Smooth muscle cell (in vitro differentiated cells): ENCODE data around the gene TNFRSF6B. TPM values are rescaled to one million over a fixed set of nuclear protein-coding genes. Genes with fewer than 3 reads are reported as not detected.
"Not testable (repeated sequence)": the region's sequence is repeated elsewhere in the genome, so short reads cannot be mapped to it uniquely, and the experiment has no call there.

Experiments used
- DNase-seq: peaks from one replicate; lab custom pipeline; 2025; ENCODE audit not compliant: unreplicated experiment; lab: John Stamatoyannopoulos, UW
- H2AFZ ChIP-seq: fragments of 200-600 bp; sonication (generic); 2 replicates; pipeline ENCODE4 v1.6.0; 2016; ENCODE audit warnings: antibody characterized with exemption, low read depth, mild to moderate bottlenecking
- H3F3A ChIP-seq: fragments of 200-600 bp; sonication (generic); 2 replicates; pipeline ENCODE4 v1.6.0; 2017; ENCODE audit warnings: antibody characterized with exemption, low read depth
- H3K27ac ChIP-seq: fragments of 200-600 bp; sonication (generic); 2 replicates; pipeline ENCODE4 v1.5.1; 2016; ENCODE audit warnings: low read depth, mild to moderate bottlenecking
- H3K27me3 ChIP-seq: fragments of 200-600 bp; sonication (generic); 2 replicates; pipeline ENCODE4 v1.6.1; 2016; ENCODE audit warnings: low read depth, mild to moderate bottlenecking
- H3K36me3 ChIP-seq: fragments of 200-600 bp; sonication (generic); 2 replicates; pipeline ENCODE4 v1.5.1; 2016; ENCODE audit warnings: low read depth
- H3K4me1 ChIP-seq: fragments of 200-600 bp; sonication (generic); 2 replicates; pipeline ENCODE4 v1.5.1; 2016; ENCODE audit warnings: low read depth
- H3K4me2 ChIP-seq: fragments of 200-600 bp; sonication (generic); 2 replicates; pipeline ENCODE4 v1.6.0; 2016; ENCODE audit warnings: mild to moderate bottlenecking
- H3K4me3 ChIP-seq: fragments of 200-600 bp; sonication (generic); 2 replicates; pipeline ENCODE4 v1.5.1; 2016; ENCODE audit warnings: mild to moderate bottlenecking
- H3K79me2 ChIP-seq: fragments of 200-600 bp; sonication (generic); 2 replicates; pipeline ENCODE4 v1.6.0; 2016; ENCODE audit warnings: low read depth, mild to moderate bottlenecking
- H3K9ac ChIP-seq: fragments of 200-600 bp; sonication (generic); 2 replicates; pipeline ENCODE4 v1.6.0; 2016; ENCODE audit warnings: low read depth
- H3K9me3 ChIP-seq: fragments of 200-600 bp; sonication (generic); replicated peaks from 2 replicates; pipeline ENCODE4 v1.5.1; 2016; ENCODE audit warnings: low read depth
- H4K20me1 ChIP-seq: fragments of 200-600 bp; sonication (generic); 2 replicates; pipeline ENCODE4 v1.6.0; 2016; ENCODE audit warnings: low read depth
- WGBS: methylation state at CpG from one replicate; pipeline ENCODE4 v1.1.7; 2016; ENCODE audit warnings: low lambda C conversion rate; 5-methylcytosine and 5-hydroxymethylcytosine counted together
- polyA plus RNA-seq: library from polyadenylated mRNA; unstranded; fragments of >200 nt; fragmentation: Nextera tagmentation; extraction: Ambion mirVana; gene quantifications from 2 replicates; pipeline ENCODE4 v1.2.1, GENCODE V29; 2016
- total RNA-seq: library from RNA; depleted of rRNA; stranded (reverse); fragments of >200 nt; gene quantifications from 2 replicates; pipeline ENCODE4 v1.2.3, GENCODE V29; 2014
- TF ChIP-seq, protein P1 (sequence below): fragments of 200-600 bp; sonication (generic); IDR thresholded peaks from 2 replicates; pipeline ENCODE4 v1.5.1; 2017; ENCODE audit warnings: borderline replicate concordance, mild to moderate bottlenecking, antibody characterized with exemption; ENCODE audit not compliant: insufficient read depth, poor library complexity, severe bottlenecking

TNFRSF6B gene
- total and polyA plus RNA-seq, 2 experiments from 2014 or later: 13.1 to 17.1 TPM

GRCh38 chr20:63718996-63719395 is 22.5 kb downstream of the TNFRSF6B start:
- peaks cover 21% of the 10 kb centered on the region for H3K36me3 ChIP-seq
- no peak overlapping the region for H3K9ac ChIP-seq
- no peak overlapping the region for H3K27ac ChIP-seq
- TF ChIP-seq, protein P1, sequence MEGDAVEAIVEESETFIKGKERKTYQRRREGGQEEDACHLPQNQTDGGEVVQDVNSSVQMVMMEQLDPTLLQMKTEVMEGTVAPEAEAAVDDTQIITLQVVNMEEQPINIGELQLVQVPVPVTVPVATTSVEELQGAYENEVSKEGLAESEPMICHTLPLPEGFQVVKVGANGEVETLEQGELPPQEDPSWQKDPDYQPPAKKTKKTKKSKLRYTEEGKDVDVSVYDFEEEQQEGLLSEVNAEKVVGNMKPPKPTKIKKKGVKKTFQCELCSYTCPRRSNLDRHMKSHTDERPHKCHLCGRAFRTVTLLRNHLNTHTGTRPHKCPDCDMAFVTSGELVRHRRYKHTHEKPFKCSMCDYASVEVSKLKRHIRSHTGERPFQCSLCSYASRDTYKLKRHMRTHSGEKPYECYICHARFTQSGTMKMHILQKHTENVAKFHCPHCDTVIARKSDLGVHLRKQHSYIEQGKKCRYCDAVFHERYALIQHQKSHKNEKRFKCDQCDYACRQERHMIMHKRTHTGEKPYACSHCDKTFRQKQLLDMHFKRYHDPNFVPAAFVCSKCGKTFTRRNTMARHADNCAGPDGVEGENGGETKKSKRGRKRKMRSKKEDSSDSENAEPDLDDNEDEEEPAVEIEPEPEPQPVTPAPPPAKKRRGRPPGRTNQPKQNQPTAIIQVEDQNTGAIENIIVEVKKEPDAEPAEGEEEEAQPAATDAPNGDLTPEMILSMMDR: no peak
- H3K9me3 ChIP-seq: no peaks in the 10 kb centered on the region
- DNase-seq: no peak
- WGBS: 100% methylated on average over 2 of the region's 2 CpGs
- peaks cover 78% of the 10 kb centered on the region for H3K79me2 ChIP-seq
- no peak overlapping the region for H2AFZ ChIP-seq
- no peaks in the 10 kb centered on the region for H3F3A ChIP-seq
- H3K27me3 ChIP-seq: no peaks in the 10 kb centered on the region
- no peak overlapping the region for H3K4me3 ChIP-seq
- no peaks in the 10 kb centered on the region for H3K4me1 ChIP-seq
- peaks cover 9% of the 10 kb centered on the region for H4K20me1 ChIP-seq
- H3K4me2 ChIP-seq: no peak overlapping the region

GRCh38 chr20:63722967-63723622 is 26.6 kb downstream of the TNFRSF6B start:
- Histone ChIP-seq H4K20me1 (peaks cover 13% of the 10 kb centered on the region), H3K79me2 (peaks cover 64% of the 10 kb centered on the region)
- H3K27ac ChIP-seq, H2AFZ ChIP-seq, H3K4me3 ChIP-seq, H3K27me3 ChIP-seq, H3K4me1 ChIP-seq, H3K4me2 ChIP-seq, DNase-seq, H3K9ac ChIP-seq, H3K9me3 ChIP-seq, H3K36me3 ChIP-seq, H3F3A ChIP-seq: not testable (repeated sequence)
- WGBS: 94% methylated on average over 2 of the region's 2 CpGs

GRCh38 chr20:63730189-63730733 is 33.8 kb downstream of the TNFRSF6B start:
- not testable (repeated sequence) for H3F3A ChIP-seq, DNase-seq, H3K9ac ChIP-seq, H3K27ac ChIP-seq, H3K4me3 ChIP-seq, H3K9me3 ChIP-seq, H2AFZ ChIP-seq, H3K4me1 ChIP-seq, H3K27me3 ChIP-seq, H3K4me2 ChIP-seq, H3K36me3 ChIP-seq
- peaks cover 38% of the 10 kb centered on the region for H3K79me2 ChIP-seq
- 98% methylated on average over 18 of the region's 18 CpGs for WGBS
- H4K20me1 ChIP-seq: peaks cover 61% of the 10 kb centered on the region

DNA sequence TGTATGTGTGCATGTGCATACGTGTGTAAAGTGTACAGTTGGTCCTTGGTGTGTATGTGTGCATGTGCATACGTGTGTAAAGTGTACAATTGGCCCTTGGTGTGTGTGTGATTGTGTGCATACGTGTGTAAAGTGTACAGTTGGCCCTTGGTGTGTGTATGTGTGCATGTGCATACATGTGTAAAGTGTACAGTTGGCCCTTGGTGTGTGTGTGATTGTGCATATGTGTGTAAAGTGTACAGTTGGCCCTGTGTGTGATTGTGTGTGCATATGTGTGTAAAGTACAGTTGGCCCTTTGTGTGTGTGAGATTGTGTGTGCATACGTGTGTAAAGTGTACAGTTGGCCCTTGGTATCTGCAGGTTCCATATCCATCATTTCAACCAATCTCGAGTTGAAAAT is 35.0 kb downstream of the TNFRSF6B start:
- 97% methylated on average over 5 of the region's 5 CpGs for WGBS
- no peaks in the 10 kb centered on the region for H3K36me3 ChIP-seq
- H3K4me2 ChIP-seq: no peak overlapping the region
- no peaks in the 10 kb centered on the region for H3F3A ChIP-seq
- H4K20me1 ChIP-seq: peaks cover 71% of the 10 kb centered on the region
- no peaks in the 10 kb centered on the region for H3K4me1 ChIP-seq
- H2AFZ ChIP-seq: no peak overlapping the region
- H3K4me3 ChIP-seq: no peak overlapping the region
- no peak overlapping the region for H3K27ac ChIP-seq
- H3K79me2 ChIP-seq: peaks cover 31% of the 10 kb centered on the region
- no peaks in the 10 kb centered on the region for H3K27me3 ChIP-seq
- H3K9ac ChIP-seq: no peak overlapping the region
- TF ChIP-seq, protein P1: no peak
- no peaks in the 10 kb centered on the region for H3K9me3 ChIP-seq
- no peak for DNase-seq
